Measurements from ENCODE around the gene MEIS1.

- TF ChIP-seq POLR2AphosphoS5 (IDR thresholded peaks at IDR 0.05; ENCODE audit: low read depth, low read length) (no peak), POLR2A (IDR thresholded peaks at IDR 0.05; ENCODE audit: low read depth, low read length) (no peak)
Observed at GRCh38 chr2:66572391-66572790, 137.5 kb downstream of the MEIS1 start.

Data from GM12892 (cell line).